B cell (primary cell): ENCODE results near the gene LRRC57. TPM values are rescaled to one million over a fixed set of nuclear protein-coding genes. Genes with fewer than 3 reads are reported as not detected.

Experiments used
- ATAC-seq: fragments of 200-7000 bp; cut with Tn5 transposase; one replicate; pipeline ENCODE4 v1.10.0; 2021; ENCODE audit warnings: low read depth, mild to moderate bottlenecking, moderate number of reproducible peaks, moderate library complexity
- CTCF ChIA-PET: fragments of 350-600 bp; sonication (Branson Sonifier 250); formaldehyde crosslinking; loops from one replicate; lab custom pipeline; 2021; ENCODE audit warnings: antibody characterized with exemption, inconsistent platforms; lab: Charles Lee
- POLR2A ChIA-PET: fragments of 350-600 bp; sonication (Branson Sonifier 250); formaldehyde crosslinking; loops from one replicate; lab custom pipeline; 2021; ENCODE audit warnings: antibody characterized with exemption; lab: Charles Lee
- DNase-seq: peaks from one replicate; pipeline ENCODE4 v3.0.0; 2013
- H2AFZ ChIP-seq: 2 replicates; pipeline ENCODE4 v1.6.1; 2012; ENCODE audit warnings: mild to moderate bottlenecking, low read depth, low read length; ENCODE audit not compliant: insufficient read depth, poor library complexity, severe bottlenecking
- H3K27ac ChIP-seq, 2 donors: 1 replicate in 1 of 2; 2 replicates in 1 of 2; pipeline ENCODE4 v1.5.1; 2012 to 2013; ENCODE audit warnings: low read length in 2 of 2, mild to moderate bottlenecking in 2 of 2, moderate library complexity in 1 of 2
- H3K27me3 ChIP-seq, 4 experiments: fragments of 200-600 bp in 1 of 4; sonication (generic) in 1 of 4; replicated peaks in 1 of 4; 1 replicate in 2 of 4; 2 replicates in 2 of 4; pipeline versions ENCODE4 v1.6.1 to v1.7.0; 2013 to 2016; ENCODE audit warnings: low read length in 3 of 4, mild to moderate bottlenecking in 2 of 4, mixed read lengths in 1 of 4, moderate library complexity in 1 of 4; ENCODE audit not compliant: insufficient read depth in 4 of 4, control insufficient read depth in 3 of 4; ENCODE audit errors: control extremely low read depth in 1 of 4
- H3K36me3 ChIP-seq, 2 experiments: replicated peaks in 1 of 2; 1 replicate in 1 of 2; 2 replicates in 1 of 2; pipeline versions ENCODE4 v1.6.1 to v1.7.1; 2013; ENCODE audit warnings: low read length in 1 of 2; ENCODE audit not compliant: insufficient read depth in 2 of 2, control insufficient read depth in 1 of 2; ENCODE audit errors: control extremely low read depth in 1 of 2, extremely low read depth in 1 of 2
- H3K4me1 ChIP-seq, 2 donors: fragments of 200-600 bp in 1 of 2; sonication (generic) in 1 of 2; 1 replicate in 1 of 2; 2 replicates in 1 of 2; pipeline versions ENCODE4 v1.5.1 to v1.6.1; 2013 to 2017; ENCODE audit warnings: low read length in 2 of 2; ENCODE audit not compliant: control insufficient read depth in 2 of 2, insufficient read depth in 2 of 2
- H3K4me2 ChIP-seq: replicated peaks from 2 replicates; pipeline ENCODE3; 2012; ENCODE audit warnings: mild to moderate bottlenecking, low read depth, low read length; ENCODE audit not compliant: poor library complexity, severe bottlenecking
- H3K4me3 ChIP-seq, 5 experiments: fragments of 200-600 bp in 1 of 5; sonication (generic) in 1 of 5; 1 replicate in 3 of 5; 2 replicates in 2 of 5; pipeline versions ENCODE4 v1.5.1 to v1.7.0; 2011 to 2016; ENCODE audit warnings: low read length in 4 of 5, mild to moderate bottlenecking in 4 of 5, low read depth in 2 of 5, control low read depth in 1 of 5, moderate library complexity in 1 of 5; ENCODE audit not compliant: insufficient read depth in 1 of 5; ENCODE audit errors: control extremely low read depth in 1 of 5, extremely low read depth in 1 of 5
- H3K79me2 ChIP-seq: fragments of 200-600 bp; sonication (generic); one replicate; pipeline ENCODE4 v1.6.0; 2016; ENCODE audit warnings: low read length; ENCODE audit not compliant: control insufficient read depth, insufficient read depth
- H3K9ac ChIP-seq: fragments of 200-600 bp; sonication (generic); 2 replicates; pipeline ENCODE4 v1.6.1; 2017; ENCODE audit warnings: mild to moderate bottlenecking, low read length, moderate library complexity
- H3K9me3 ChIP-seq, 3 donors: one replicate each; pipeline versions ENCODE4 v1.6.1 to v1.7.1; 2013; ENCODE audit warnings: low read length in 2 of 3; ENCODE audit not compliant: control insufficient read depth in 2 of 3, insufficient read depth in 1 of 3; ENCODE audit errors: control extremely low read depth in 1 of 3
- H4K20me1 ChIP-seq: 2 replicates; pipeline ENCODE4 v1.6.0; 2012; ENCODE audit warnings: mild to moderate bottlenecking, low read length; ENCODE audit not compliant: insufficient read depth, control insufficient read depth, poor library complexity, severe bottlenecking
- H3K27ac Mint-ChIP-seq: one replicate; pipeline ENCODE4 v1.8.0; 2021; ENCODE audit warnings: mixed read lengths
- H3K27me3 Mint-ChIP-seq: one replicate; pipeline ENCODE4 v1.8.0; 2021; ENCODE audit warnings: mixed read lengths
- H3K4me1 Mint-ChIP-seq: one replicate; pipeline ENCODE4 v1.8.0; 2021; ENCODE audit warnings: mixed read lengths
- H3K4me3 Mint-ChIP-seq: one replicate; pipeline ENCODE4 v1.8.0; 2021; ENCODE audit warnings: mixed read lengths
- H3K9me3 Mint-ChIP-seq: one replicate; pipeline ENCODE4 v1.8.0; 2022; ENCODE audit warnings: mixed read lengths; ENCODE audit not compliant: insufficient read depth
- EZH2 ChIP-seq: IDR thresholded peaks from 2 replicates; pipeline ENCODE4 v1.6.1; 2012; ENCODE audit warnings: borderline replicate concordance, low read depth, mild to moderate bottlenecking, moderate library complexity, low read length; ENCODE audit not compliant: insufficient read depth, poor library complexity, severe bottlenecking
- whole genome bisulfite sequencing: methylation state at CpG from one replicate; pipeline ENCODE4 v1.1.5; 2013; ENCODE audit warnings: missing lambda C conversion rate; ENCODE audit not compliant: insufficient coverage; 5-methylcytosine and 5-hydroxymethylcytosine counted together
- intact Hi-C: fragments of 100-400 bp; cut with micrococcal nuclease; formaldehyde crosslinking; loops from one replicate; pipeline ENCODE4 v1.10.0; 2022
- polyA minus RNA-seq: library from RNA; depleted of rRNA, polyadenylated mRNA; stranded (reverse); fragments of >200 nt; gene quantifications from 2 replicates; pipeline ENCODE4 v1.2.3, GENCODE V29; 2012
- polyA plus RNA-seq: library from polyadenylated mRNA; depleted of rRNA; stranded (reverse); fragments of >200 nt; gene quantifications from 2 replicates; pipeline ENCODE4 v1.2.3, GENCODE V29; 2012
- total RNA-seq, 2 donors: library from RNA; stranded (reverse); fragments of 120-200 nt in 1 of 2; gene quantifications; 1 replicate in 1 of 2; 2 replicates in 1 of 2; pipeline versions ENCODE4 v1.2.3 to v1.2.4, GENCODE V29; 2013 to 2022
- TF ChIP-seq, protein P1 (sequence below): fragments of 200-600 bp; IDR thresholded peaks from one replicate; pipeline ENCODE4 v1.8.0; 2022; ENCODE audit warnings: antibody characterized with exemption, mild to moderate bottlenecking

Gene LRRC57
- 17.8 and 25.4 TPM in 2 replicates for total RNA-seq
- 12.5 TPM for total RNA-seq (2013)
- polyA plus RNA-seq: 13.9 and 36.6 TPM in 2 replicates
- 11.5 and 26.2 TPM in 2 replicates for polyA minus RNA-seq

DNA sequence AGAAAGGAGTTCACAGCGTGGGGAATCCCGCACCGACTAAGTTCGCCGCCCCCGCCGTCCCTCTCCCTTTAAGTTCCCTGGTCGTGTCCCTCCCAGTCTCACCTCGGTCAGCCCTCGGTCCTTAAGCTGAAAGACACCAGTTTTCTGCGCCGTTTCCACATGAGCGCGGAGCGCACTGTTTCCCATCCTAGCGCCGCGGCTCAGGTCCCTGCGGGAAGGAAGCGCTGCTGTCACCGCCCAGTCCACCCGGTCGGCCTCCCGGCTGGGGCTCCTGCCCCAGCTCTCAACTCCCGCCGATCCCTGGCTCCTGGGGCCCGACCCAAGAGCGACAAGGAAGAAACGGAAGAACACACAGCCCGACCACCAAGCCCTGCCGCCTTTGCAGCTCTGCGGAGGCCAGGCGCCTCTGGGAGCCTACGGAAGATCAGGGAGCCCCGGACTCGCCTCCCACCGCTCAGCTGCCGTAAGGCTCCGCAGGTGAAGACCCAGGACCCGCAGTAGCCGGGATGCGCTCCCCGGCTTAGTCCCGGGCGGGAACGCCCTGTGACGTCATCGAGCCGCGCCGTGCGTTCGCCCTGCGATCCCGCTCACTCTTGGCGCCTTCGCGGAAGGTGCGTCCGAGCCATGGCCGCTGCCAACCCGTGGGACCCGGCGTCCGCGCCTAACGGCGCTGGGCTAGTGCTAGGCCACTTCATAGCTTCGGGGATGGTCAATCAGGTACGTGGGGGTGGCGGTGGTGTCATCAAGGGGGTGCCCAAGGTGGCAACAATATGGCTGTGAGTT is at the start of gene LRRC57, which contains the start of gene HAUS2:
LRRC57 (minus strand) TSS at position 545 of the 783 bp plus-strand sequence; CDS start at position 186, 359 bp downstream.
HAUS2 (plus strand) TSS at position 590 of the 783 bp plus-strand sequence; CDS start at position 625, 35 bp downstream.
- H2AFZ ChIP-seq: peak within 1 kb of the TSS; percentile 100
- peak within 1 kb of the TSS; percentile 97 for H3K4me2 ChIP-seq
- TF ChIP-seq EZH2: no peak
- DNase-seq (peak; percentile 91), ATAC-seq (peak; percentile 86)
- peak within 1 kb of the TSS; percentile 99 to 100 (median 99) for H3K4me3 ChIP-seq
- under 1% methylated on average over 71 of the region's 71 CpGs for WGBS
- H3K9me3 Mint-ChIP-seq: no peaks in the 10 kb centered on the region
- H3K36me3 ChIP-seq: peaks cover 6 to 15% of the 10 kb centered on the region in 2 experiments
- ChIA-PET CTCF (interaction anchor here (0.8 to 2.1 kb wide), 4 partner anchors 17 to 103 kb away, joined by 3 to 6 read pairs (median 4); no protein-coding TSS in a partner anchor), POLR2A (interaction anchor here (0.7 to 2.1 kb wide), 4 partner anchors 13 to 45 kb away, joined by 3 to 9 read pairs (median 4); partner anchors contain the start of gene STARD9)
- H4K20me1 ChIP-seq: no peaks in the 10 kb centered on the region
- peaks cover 20 to 26% of the 10 kb centered on the region in 2 donors for H3K4me1 ChIP-seq
- peak within 1 kb of the TSS; percentile 99 for H3K9ac ChIP-seq
- H3K27me3 ChIP-seq: no peaks in the 10 kb centered on the region
- no peaks in the 10 kb centered on the region for H3K27me3 Mint-ChIP-seq
- intact Hi-C loops: loop anchor here (1.0 to 2.0 kb wide), 3 partner anchors 27 to 102 kb away; partner anchors contain the start of genes SNAP23 and STARD9
- H3K79me2 ChIP-seq: peaks cover 62% of the 10 kb centered on the region
- peak within 1 kb of the TSS; percentile 93 for H3K27ac Mint-ChIP-seq
- peaks cover 40% of the 10 kb centered on the region for H3K4me1 Mint-ChIP-seq
- peaks cover 0 to 3% (median 0%) of the 10 kb centered on the region in 3 donors for H3K9me3 ChIP-seq
- peak within 1 kb of the TSS; percentile 86 to 92 for H3K27ac ChIP-seq
- H3K4me3 Mint-ChIP-seq: peak within 1 kb of the TSS; percentile 96

DNA sequence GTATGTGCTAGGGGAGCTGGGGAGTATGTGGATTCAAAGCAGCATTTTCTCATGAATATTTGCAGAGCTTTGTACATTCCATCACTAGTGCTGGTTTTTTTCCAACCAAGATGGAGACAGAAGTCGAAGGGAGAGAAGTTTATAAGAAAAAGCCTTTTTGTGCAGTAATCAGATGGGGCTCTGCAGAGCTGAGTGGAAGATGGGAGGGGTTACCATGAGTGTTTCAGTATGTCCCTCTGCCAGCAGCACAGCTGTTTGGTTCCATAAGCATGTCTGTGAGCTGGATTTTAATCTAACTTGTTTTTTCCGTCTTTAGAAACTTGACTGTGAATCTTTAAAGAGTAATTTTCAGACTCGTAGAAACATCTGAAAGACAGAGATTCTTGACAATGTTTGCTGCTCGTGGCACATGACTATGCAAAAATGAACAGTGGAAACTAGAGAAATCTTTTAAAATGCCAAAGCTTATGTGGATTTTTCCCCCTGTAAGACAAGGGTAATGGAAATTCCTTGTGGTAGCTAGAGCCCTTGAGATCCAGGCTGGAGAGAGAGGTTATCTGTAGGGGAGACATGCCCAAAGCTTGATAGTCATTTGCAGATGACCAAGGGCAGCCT is 47.1 kb upstream of the LRRC57 start:
- CTCF ChIA-PET: interaction anchor here (1.3 kb wide), 1 partner anchor 10 kb away, joined by 3 read pairs; no protein-coding TSS in a partner anchor
- Histone ChIP-seq H3K79me2 (no peaks in the 10 kb centered on the region), H3K36me3 (no peaks in the 10 kb centered on the region), H3K4me1 (no peaks in the 10 kb centered on the region), H3K27me3 (no peaks in the 10 kb centered on the region), H3K27ac (no peak overlapping the region), H4K20me1 (no peaks in the 10 kb centered on the region), H3K4me2 (no peak overlapping the region), H3K9ac (no peak overlapping the region), H3K4me3 (no peak overlapping the region), H3K9me3 (no peaks in the 10 kb centered on the region), H2AFZ (no peak overlapping the region)
- ATAC-seq: no peak
- no peak overlapping the region for H3K27ac Mint-ChIP-seq
- intact Hi-C loops: no loop called here
- no peak for TF ChIP-seq EZH2
- TF ChIP-seq, protein P1, sequence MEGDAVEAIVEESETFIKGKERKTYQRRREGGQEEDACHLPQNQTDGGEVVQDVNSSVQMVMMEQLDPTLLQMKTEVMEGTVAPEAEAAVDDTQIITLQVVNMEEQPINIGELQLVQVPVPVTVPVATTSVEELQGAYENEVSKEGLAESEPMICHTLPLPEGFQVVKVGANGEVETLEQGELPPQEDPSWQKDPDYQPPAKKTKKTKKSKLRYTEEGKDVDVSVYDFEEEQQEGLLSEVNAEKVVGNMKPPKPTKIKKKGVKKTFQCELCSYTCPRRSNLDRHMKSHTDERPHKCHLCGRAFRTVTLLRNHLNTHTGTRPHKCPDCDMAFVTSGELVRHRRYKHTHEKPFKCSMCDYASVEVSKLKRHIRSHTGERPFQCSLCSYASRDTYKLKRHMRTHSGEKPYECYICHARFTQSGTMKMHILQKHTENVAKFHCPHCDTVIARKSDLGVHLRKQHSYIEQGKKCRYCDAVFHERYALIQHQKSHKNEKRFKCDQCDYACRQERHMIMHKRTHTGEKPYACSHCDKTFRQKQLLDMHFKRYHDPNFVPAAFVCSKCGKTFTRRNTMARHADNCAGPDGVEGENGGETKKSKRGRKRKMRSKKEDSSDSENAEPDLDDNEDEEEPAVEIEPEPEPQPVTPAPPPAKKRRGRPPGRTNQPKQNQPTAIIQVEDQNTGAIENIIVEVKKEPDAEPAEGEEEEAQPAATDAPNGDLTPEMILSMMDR: no peak
- WGBS: 67% methylated on average over 4 of the region's 4 CpGs
- H3K4me1 Mint-ChIP-seq: no peaks in the 10 kb centered on the region
- no peaks in the 10 kb centered on the region for H3K27me3 Mint-ChIP-seq
- POLR2A ChIA-PET: no interaction called here
- no peaks in the 10 kb centered on the region for H3K9me3 Mint-ChIP-seq
- DNase-seq: no peak
- no peak overlapping the region for H3K4me3 Mint-ChIP-seq
